ENCODE data around the gene IQSEC1.

DNA sequence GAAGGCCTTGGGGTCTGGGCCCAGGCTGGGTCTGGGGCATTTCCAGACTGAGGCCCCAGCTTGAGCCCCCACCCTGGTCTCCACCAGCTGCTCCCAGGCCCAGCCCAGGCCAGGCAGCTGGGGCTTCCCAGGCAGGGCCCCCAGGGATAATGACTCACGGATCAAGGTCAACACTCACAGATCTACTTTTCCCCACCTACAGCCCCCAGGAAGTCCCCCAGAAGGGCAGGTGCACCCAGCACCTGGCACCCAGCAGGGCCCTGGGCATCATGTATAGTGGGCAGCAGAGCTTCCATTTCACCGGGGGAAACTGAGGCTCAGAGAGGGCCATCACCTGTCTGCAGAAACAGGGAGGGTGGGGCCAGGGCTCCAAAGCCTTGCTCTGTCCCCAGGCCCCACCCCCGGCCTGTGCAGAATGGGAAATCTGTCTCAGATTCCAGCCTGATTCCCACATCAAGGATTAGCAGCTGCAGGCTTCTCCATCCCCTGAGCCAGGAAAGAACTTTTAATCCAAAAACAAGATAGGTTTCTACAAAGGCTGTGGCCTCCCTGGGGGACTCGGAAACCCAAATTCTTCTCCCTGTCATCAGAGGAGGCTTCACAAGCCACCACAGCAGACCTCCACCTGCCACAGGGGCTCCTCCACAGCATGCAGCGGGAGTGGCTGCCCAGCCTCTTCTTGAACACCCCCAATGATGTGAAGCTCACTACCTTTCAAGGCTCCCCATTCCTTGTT lies 49.8 kb downstream of the IQSEC1 start:
- TF ChIP-seq EP300 (IDR thresholded peaks at IDR 0.05; ENCODE audit: borderline replicate concordance) (no peak), CREB1 (IDR thresholded peaks at IDR 0.05; ENCODE audit: low read depth) (no peak), CEBPB (IDR thresholded peaks at IDR 0.05) (no peak), TEAD4 (IDR thresholded peaks at IDR 0.05) (no peak), RAD21 (IDR thresholded peaks at IDR 0.05; ENCODE audit: low read depth) (no peak), YY1 (IDR thresholded peaks at IDR 0.05; ENCODE audit: low read depth) (no peak), TCF12 (IDR thresholded peaks at IDR 0.05; ENCODE audit: low read depth) (no peak)
- TF ChIP-seq, protein P1, sequence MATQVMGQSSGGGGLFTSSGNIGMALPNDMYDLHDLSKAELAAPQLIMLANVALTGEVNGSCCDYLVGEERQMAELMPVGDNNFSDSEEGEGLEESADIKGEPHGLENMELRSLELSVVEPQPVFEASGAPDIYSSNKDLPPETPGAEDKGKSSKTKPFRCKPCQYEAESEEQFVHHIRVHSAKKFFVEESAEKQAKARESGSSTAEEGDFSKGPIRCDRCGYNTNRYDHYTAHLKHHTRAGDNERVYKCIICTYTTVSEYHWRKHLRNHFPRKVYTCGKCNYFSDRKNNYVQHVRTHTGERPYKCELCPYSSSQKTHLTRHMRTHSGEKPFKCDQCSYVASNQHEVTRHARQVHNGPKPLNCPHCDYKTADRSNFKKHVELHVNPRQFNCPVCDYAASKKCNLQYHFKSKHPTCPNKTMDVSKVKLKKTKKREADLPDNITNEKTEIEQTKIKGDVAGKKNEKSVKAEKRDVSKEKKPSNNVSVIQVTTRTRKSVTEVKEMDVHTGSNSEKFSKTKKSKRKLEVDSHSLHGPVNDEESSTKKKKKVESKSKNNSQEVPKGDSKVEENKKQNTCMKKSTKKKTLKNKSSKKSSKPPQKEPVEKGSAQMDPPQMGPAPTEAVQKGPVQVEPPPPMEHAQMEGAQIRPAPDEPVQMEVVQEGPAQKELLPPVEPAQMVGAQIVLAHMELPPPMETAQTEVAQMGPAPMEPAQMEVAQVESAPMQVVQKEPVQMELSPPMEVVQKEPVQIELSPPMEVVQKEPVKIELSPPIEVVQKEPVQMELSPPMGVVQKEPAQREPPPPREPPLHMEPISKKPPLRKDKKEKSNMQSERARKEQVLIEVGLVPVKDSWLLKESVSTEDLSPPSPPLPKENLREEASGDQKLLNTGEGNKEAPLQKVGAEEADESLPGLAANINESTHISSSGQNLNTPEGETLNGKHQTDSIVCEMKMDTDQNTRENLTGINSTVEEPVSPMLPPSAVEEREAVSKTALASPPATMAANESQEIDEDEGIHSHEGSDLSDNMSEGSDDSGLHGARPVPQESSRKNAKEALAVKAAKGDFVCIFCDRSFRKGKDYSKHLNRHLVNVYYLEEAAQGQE (IDR thresholded peaks at IDR 0.05; ENCODE audit: low read depth), result no peak

All from Ishikawa (cell line).